Measurements from ENCODE around the gene PRR12. TPM values are rescaled to one million over a fixed set of nuclear protein-coding genes. Genes with fewer than 3 reads are reported as not detected.

Gene PRR12
- total and polyA plus RNA-seq, 9 of the 15 experiments (the other 6 are each of a cell fraction or from before 2014, with no cell fraction given), result 0.01 to 21.1 (median 0.98) TPM

DNA sequence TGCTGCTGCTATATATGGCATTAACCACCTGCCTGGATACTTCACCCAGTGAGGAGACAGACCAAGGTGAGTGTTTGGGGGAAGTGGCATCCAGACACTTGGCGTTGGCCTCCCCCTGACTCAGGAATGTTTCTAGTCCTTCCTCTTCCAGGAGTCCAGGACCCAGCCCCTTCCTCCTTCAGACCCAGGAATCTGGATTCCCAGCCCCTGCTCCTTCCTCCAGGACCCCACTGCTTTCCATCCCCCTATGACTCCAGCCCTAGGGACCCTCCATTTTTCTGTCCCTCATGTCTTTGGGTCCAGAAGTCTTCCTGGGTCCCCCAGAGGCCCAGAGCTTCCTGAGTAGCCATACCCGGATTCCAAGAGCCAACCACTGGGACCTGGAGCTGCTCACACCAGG lies 7.7 kb upstream of the PRR12 start (continued):
- TF ChIP-seq ZNF253 (CRISPR knock-in tag; conservative IDR thresholded peaks at IDR 0.05) (no peak), KAT2B (IDR thresholded peaks at IDR 0.05; ENCODE audit: low read depth, low read length) (no peak), HDAC6 (IDR thresholded peaks at IDR 0.05; ENCODE audit: low read depth, low read length) (no peak), TCFL5 (CRISPR knock-in tag; conservative IDR thresholded peaks at IDR 0.05) (no peak), NR0B1 (IDR thresholded peaks at IDR 0.05; ENCODE audit: partially characterized antibody) (no peak)

GRCh38 chr19:49585023-49585422 lies 6.0 kb upstream of the PRR12 start:
- POLR2A ChIA-PET, result interaction anchor here (0.6 to 1.6 kb wide), 2 partner anchors 55 to 96 kb away, joined by 3 read pairs; no protein-coding TSS in a partner anchor
- no peak for TF ChIP-seq ATF1 (CRISPR knock-in tag; IDR thresholded peaks at IDR 0.05)
- TF ChIP-seq ATF1 (tag; IDR thresholded peaks at IDR 0.05), result no peak
- peak; percentile 92 for TF ChIP-seq RFX1 (IDR thresholded peaks at IDR 0.05)
- TF ChIP-seq MBD2 (IDR thresholded peaks at IDR 0.05; ENCODE audit: borderline replicate concordance, low read depth), result no peak
- TF ChIP-seq EP400 (IDR thresholded peaks at IDR 0.05), result no peak
- TF ChIP-seq AFF1 (IDR thresholded peaks at IDR 0.05; ENCODE audit: low read depth in 1 of 2, partially characterized antibody in 2 of 2), result no peak
- peak in 1 of 4 experiments; percentile 1 for DNase-seq (ENCODE audit: extremely low read depth in 1 of 4, low spot score in 3 of 4)
- FAIRE-seq, result no peak
- Histone ChIP-seq H3K27ac (ENCODE audit: extremely low read depth, low read depth, low read length) (no peak overlapping the region), H3K4me2 (ENCODE audit: insufficient read depth, low read length) (no peak overlapping the region), H2AFZ (ENCODE audit: low read depth, low read length) (no peak overlapping the region), H3K9me3 (replicated peaks; ENCODE audit: control insufficient read depth, insufficient read depth, low read depth, low read length) (no peaks in the 10 kb centered on the region), H4K20me1 (replicated peaks; ENCODE audit: control insufficient read depth, insufficient read depth, low read length) (no peaks in the 10 kb centered on the region), H3K4me3 (no peak overlapping the region), H3K79me2 (ENCODE audit: control insufficient read depth, insufficient read depth, low read length) (peaks cover 4% of the 10 kb centered on the region), H3K4me1 (replicated peaks in 1 of 2; ENCODE audit: control insufficient read depth in 2 of 2, insufficient read depth in 2 of 2, low read length in 2 of 2) (peaks cover 12 to 18% of the 10 kb centered on the region in 2 experiments; a peak in 4 of 5 replicates), H3K9me1 (ENCODE audit: control insufficient read depth, insufficient read depth, low read length) (no peaks in the 10 kb centered on the region), H3K9ac (ENCODE audit: insufficient read depth in 1 of 2, low read depth in 2 of 2, low read length in 2 of 2) (peak overlapping the region in 1 of 2 experiments; percentile 55; a peak in 1 of 4 replicates), H3K36me3 (ENCODE audit: control insufficient read depth, insufficient read depth, low read length) (no peaks in the 10 kb centered on the region), H3K27me3 (ENCODE audit: control insufficient read depth in 2 of 2, insufficient read depth in 2 of 2, low read length in 2 of 2) (no peaks in the 10 kb centered on the region)
- no TSS peak for BruUV-seq (replicated peaks)
- CTCF ChIA-PET (ENCODE audit: low intra/inter-chr PET ratio), result no interaction called here
- intact Hi-C loops (cut with micrococcal nuclease), result no loop called here
- no peak for ATAC-seq
- in situ Hi-C loops (cut with MboI), result no loop called here
- WGBS (ENCODE audit: insufficient coverage, low coverage, missing lambda C conversion rate), result 48% methylated on average over 8 of the region's 8 CpGs

Measured in K562 (cell line).